Uterus (tissue), 2 donors: ENCODE measurements around the gene ZNF669.
"Not testable (repeated sequence)": the region's sequence is repeated elsewhere in the genome, so short reads cannot be mapped to it uniquely, and the experiment has no call there.

Experiments
- CTCF ChIP-seq, 4 experiments: fragments of 200-600 bp in 2 of 4; fragments of 450-650 bp in 2 of 4; sonication (generic) in 2 of 4; IDR thresholded peaks; one replicate each; pipeline ENCODE4 v1.5.1; 2016 to 2019; ENCODE audit warnings: antibody characterized with exemption in 4 of 4, mild to moderate bottlenecking in 2 of 4, moderate library complexity in 1 of 4
- POLR2A ChIP-seq, 2 donors: fragments of 450-650 bp; IDR thresholded peaks; one replicate each; pipeline ENCODE4 v1.6.1; 2016; ENCODE audit warnings: antibody characterized with exemption in 2 of 2, mild to moderate bottlenecking in 1 of 2, moderate library complexity in 1 of 2

DNA sequence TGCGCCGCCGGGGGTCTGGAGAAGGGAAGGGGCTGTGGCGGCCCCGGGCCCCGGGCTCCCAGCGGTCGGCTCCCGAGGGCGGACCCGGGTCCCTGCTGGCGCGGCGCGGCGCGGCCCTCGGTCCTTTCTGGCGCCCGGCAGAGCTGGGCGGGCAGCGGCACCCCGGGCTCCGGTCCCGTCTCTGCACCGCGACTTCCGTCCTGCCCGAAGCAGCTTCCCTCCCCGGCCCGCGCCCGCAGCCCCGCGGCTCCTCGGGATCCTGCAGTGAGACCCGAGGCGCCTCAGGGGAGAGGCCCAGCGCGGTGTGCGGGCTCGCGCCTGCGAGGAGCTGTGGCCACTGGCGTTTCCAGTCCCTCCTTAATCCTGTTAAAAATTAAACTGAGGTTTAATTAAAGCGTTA is 22.4 kb upstream of the ZNF669 start:
- not testable (repeated sequence) for TF ChIP-seq CTCF, POLR2A (IDR thresholded peaks at IDR 0.05)
